Trophoblast cell (in vitro differentiated cells and primary cell): Measurements from ENCODE around the gene CIT.

Experiments
- DNase-seq, 2 donors: peaks; one replicate each; pipeline ENCODE4 v3.0.0-alpha.2; 2016
- H2AFZ ChIP-seq: 2 replicates; pipeline ENCODE4 v1.6.1; 2013; ENCODE audit warnings: low read length, moderate library complexity, mild to moderate bottlenecking; ENCODE audit not compliant: insufficient read depth, poor library complexity
- H2AK5ac ChIP-seq: 2 replicates; pipeline ENCODE4 v1.6.1; 2013; ENCODE audit warnings: mild to moderate bottlenecking, low read length
- H2BK120ac ChIP-seq: 2 replicates; pipeline ENCODE4 v1.6.1; 2013; ENCODE audit warnings: low read length, mild to moderate bottlenecking, moderate library complexity; ENCODE audit not compliant: insufficient read depth, poor library complexity
- H2BK12ac ChIP-seq: 2 replicates; pipeline ENCODE4 v1.6.1; 2013; ENCODE audit warnings: mild to moderate bottlenecking, low read length, moderate library complexity
- H2BK5ac ChIP-seq: 2 replicates; pipeline ENCODE4 v1.6.1; 2013; ENCODE audit warnings: low read length, low read depth, moderate library complexity, mild to moderate bottlenecking; ENCODE audit not compliant: poor library complexity
- H3K14ac ChIP-seq: 2 replicates; pipeline ENCODE4 v1.6.1; 2013; ENCODE audit warnings: mild to moderate bottlenecking, low read length
- H3K18ac ChIP-seq: 2 replicates; pipeline ENCODE4 v1.6.1; 2013; ENCODE audit warnings: mild to moderate bottlenecking, low read length
- H3K23ac ChIP-seq: 2 replicates; pipeline ENCODE4 v1.6.1; 2013; ENCODE audit warnings: low read length
- H3K27ac ChIP-seq: 2 replicates; pipeline ENCODE4 v1.5.1; 2013; ENCODE audit warnings: low read depth, mild to moderate bottlenecking, inconsistent platforms, low read length, moderate library complexity
- H3K27me3 ChIP-seq: 2 replicates; pipeline ENCODE4 v1.6.1; 2013; ENCODE audit warnings: inconsistent platforms, mild to moderate bottlenecking, low read length, moderate library complexity; ENCODE audit not compliant: insufficient read depth
- H3K36me3 ChIP-seq, 2 experiments: 1 replicate in 1 of 2; 2 replicates in 1 of 2; pipeline ENCODE4 v1.6.1; 2013; ENCODE audit warnings: low read length in 2 of 2, mild to moderate bottlenecking in 2 of 2, moderate library complexity in 1 of 2; ENCODE audit not compliant: insufficient read depth in 2 of 2, control insufficient read depth in 1 of 2
- H3K4ac ChIP-seq: 2 replicates; pipeline ENCODE4 v1.6.1; 2013; ENCODE audit warnings: low read depth, mild to moderate bottlenecking, low read length, moderate library complexity
- H3K4me1 ChIP-seq, 2 experiments: 1 replicate in 1 of 2; 2 replicates in 1 of 2; pipeline ENCODE4 v1.6.1; 2013; ENCODE audit warnings: low read length in 2 of 2, mild to moderate bottlenecking in 2 of 2, moderate library complexity in 1 of 2; ENCODE audit not compliant: insufficient read depth in 2 of 2, control insufficient read depth in 1 of 2
- H3K4me2 ChIP-seq: 2 replicates; pipeline ENCODE4 v1.6.1; 2013; ENCODE audit warnings: inconsistent platforms, mild to moderate bottlenecking, low read length, moderate library complexity
- H3K4me3 ChIP-seq: 2 replicates; pipeline ENCODE4 v1.5.1; 2013; ENCODE audit warnings: mild to moderate bottlenecking, low read depth, low read length, inconsistent platforms
- H3K79me1 ChIP-seq: one replicate; pipeline ENCODE4 v1.6.1; 2013; ENCODE audit warnings: low read length
- H3K79me2 ChIP-seq: 2 replicates; pipeline ENCODE4 v1.6.1; 2013; ENCODE audit warnings: low read length, mild to moderate bottlenecking; ENCODE audit not compliant: control insufficient read depth, insufficient read depth, poor library complexity
- H3K9ac ChIP-seq: 2 replicates; pipeline ENCODE4 v1.6.1; 2013; ENCODE audit warnings: mild to moderate bottlenecking, low read length
- H3K9me3 ChIP-seq: 2 replicates; pipeline ENCODE4 v1.6.1; 2013; ENCODE audit warnings: low read depth, mild to moderate bottlenecking, control low read depth, inconsistent platforms, low read length; ENCODE audit not compliant: insufficient read depth
- H4K12ac ChIP-seq: 2 replicates; pipeline ENCODE4 v1.6.1; 2013; ENCODE audit warnings: low read depth, mild to moderate bottlenecking, low read length, moderate library complexity
- H4K8ac ChIP-seq: 2 replicates; pipeline ENCODE4 v1.6.1; 2013; ENCODE audit warnings: low read depth, mild to moderate bottlenecking, low read length, moderate library complexity
- H4K91ac ChIP-seq: one replicate; pipeline ENCODE4 v1.6.1; 2013; ENCODE audit warnings: low read depth, mild to moderate bottlenecking, low read length, moderate library complexity
- WGBS: extraction: QIAGEN DNeasy Blood & Tissue Kit; methylation state at CpG from one replicate; pipeline ENCODE4 v1.1.7; 2013; ENCODE audit warnings: missing lambda C conversion rate; ENCODE audit not compliant: insufficient read length, insufficient coverage; ENCODE audit errors: extremely low coverage; 5-methylcytosine and 5-hydroxymethylcytosine counted together

CIT gene

GRCh38 chr12:119712721-119713120 lies 164.4 kb downstream of the CIT start:
- no peak overlapping the region for H4K91ac ChIP-seq
- no peak overlapping the region for H3K14ac ChIP-seq
- H3K79me2 ChIP-seq = no peaks in the 10 kb centered on the region
- H4K8ac ChIP-seq = no peak overlapping the region
- no peak overlapping the region for H2BK5ac ChIP-seq
- no peak overlapping the region for H4K12ac ChIP-seq
- no peaks in the 10 kb centered on the region for H3K79me1 ChIP-seq
- peaks cover 25 to 39% of the 10 kb centered on the region in 2 experiments for H3K36me3 ChIP-seq
- no peak overlapping the region for H3K9ac ChIP-seq
- H2AFZ ChIP-seq = no peak overlapping the region
- peaks cover 1% of the 10 kb centered on the region for H3K9me3 ChIP-seq
- 100% methylated on average over 2 of the region's 11 CpGs for WGBS
- no peak overlapping the region for H2AK5ac ChIP-seq
- H3K4me3 ChIP-seq = no peak overlapping the region
- H2BK120ac ChIP-seq = no peak overlapping the region
- peaks cover 0 to 4% of the 10 kb centered on the region in 2 experiments for H3K4me1 ChIP-seq
- no peak overlapping the region for H3K4me2 ChIP-seq
- H3K18ac ChIP-seq = no peak overlapping the region
- no peak overlapping the region for H2BK12ac ChIP-seq
- H3K4ac ChIP-seq = no peak overlapping the region
- H3K23ac ChIP-seq = no peak overlapping the region
- no peak overlapping the region for H3K27ac ChIP-seq
- no peaks in the 10 kb centered on the region for H3K27me3 ChIP-seq
- no peak for DNase-seq

- Histone ChIP-seq H3K4me3 (no peak overlapping the region), H4K12ac (no peak overlapping the region), H3K27ac (no peak overlapping the region), H3K9ac (no peak overlapping the region), H2BK120ac (no peak overlapping the region), H2BK5ac (no peak overlapping the region), H3K79me1 (no peaks in the 10 kb centered on the region), H4K8ac (no peak overlapping the region), H2AFZ (no peak overlapping the region), H3K23ac (no peak overlapping the region), H3K18ac (no peak overlapping the region), H3K4me1 (peaks cover 0 to 4% of the 10 kb centered on the region in 2 experiments), H3K9me3 (peaks cover 1% of the 10 kb centered on the region), H3K14ac (no peak overlapping the region), H2AK5ac (no peak overlapping the region), H3K27me3 (no peaks in the 10 kb centered on the region), H3K36me3 (peaks cover 25 to 39% of the 10 kb centered on the region in 2 experiments), H4K91ac (no peak overlapping the region), H3K4ac (no peak overlapping the region), H2BK12ac (no peak overlapping the region), H3K4me2 (no peak overlapping the region), H3K79me2 (no peaks in the 10 kb centered on the region)
- no peak for DNase-seq
- WGBS = no CpG with 5 or more reads among the region's 4 CpGs
Observed at GRCh38 chr12:119711693-119712092, 165.4 kb downstream of the CIT start.

- Histone ChIP-seq H2BK12ac (no peak overlapping the region), H2AK5ac (no peak overlapping the region), H3K18ac (no peak overlapping the region), H2BK5ac (no peak overlapping the region), H3K23ac (no peak overlapping the region), H4K91ac (no peak overlapping the region), H3K27me3 (no peaks in the 10 kb centered on the region), H3K4me2 (no peak overlapping the region), H3K4ac (no peak overlapping the region), H3K36me3 (peaks cover 25 to 39% of the 10 kb centered on the region in 2 experiments), H4K8ac (no peak overlapping the region), H4K12ac (no peak overlapping the region), H3K9ac (no peak overlapping the region), H3K4me3 (no peak overlapping the region), H3K27ac (no peak overlapping the region), H3K9me3 (peaks cover 1% of the 10 kb centered on the region), H3K79me2 (no peaks in the 10 kb centered on the region), H3K14ac (no peak overlapping the region), H3K4me1 (peaks cover 0 to 3% of the 10 kb centered on the region in 2 experiments), H2BK120ac (no peak overlapping the region), H3K79me1 (no peaks in the 10 kb centered on the region), H2AFZ (no peak overlapping the region)
- no CpG with 5 or more reads among the region's 15 CpGs for WGBS
- DNase-seq = no peak
Observed at GRCh38 chr12:119710965-119711551, 166.1 kb downstream of the CIT start.

- Histone ChIP-seq H3K4me1 (no peaks in the 10 kb centered on the region), H3K14ac (no peak overlapping the region), H2AFZ (no peak overlapping the region), H4K91ac (no peak overlapping the region), H3K79me1 (no peaks in the 10 kb centered on the region), H3K4me2 (no peak overlapping the region), H3K79me2 (no peaks in the 10 kb centered on the region), H3K9me3 (peaks cover 1% of the 10 kb centered on the region), H2BK120ac (no peak overlapping the region), H4K12ac (no peak overlapping the region), H3K36me3 (peaks cover 28 to 39% of the 10 kb centered on the region in 2 experiments), H2BK5ac (no peak overlapping the region), H3K9ac (no peak overlapping the region), H3K18ac (no peak overlapping the region), H3K27ac (no peak overlapping the region), H3K23ac (no peak overlapping the region), H2AK5ac (no peak overlapping the region), H4K8ac (no peak overlapping the region), H3K4me3 (no peak overlapping the region), H2BK12ac (no peak overlapping the region), H3K27me3 (no peaks in the 10 kb centered on the region), H3K4ac (no peak overlapping the region)
- DNase-seq = no peak
- no CpG with 5 or more reads among the region's 11 CpGs for WGBS
Observed at GRCh38 chr12:119710374-119710964, 166.7 kb downstream of the CIT start.
